Common myeloid progenitor, CD34-positive (primary cell): ENCODE measurements around the gene EPN1.

Experiments
- CTCF ChIA-PET: fragments of 350-600 bp; sonication (Branson Sonifier 250); formaldehyde crosslinking; loops from one replicate; lab custom pipeline; 2021; ENCODE audit warnings: antibody characterized with exemption; lab: Charles Lee
- POLR2A ChIA-PET: fragments of 350-600 bp; sonication (Branson Sonifier 250); formaldehyde crosslinking; loops from one replicate; lab custom pipeline; 2021; ENCODE audit warnings: antibody characterized with exemption; lab: Charles Lee
- DNase-seq, 3 donors: peaks; one replicate each; pipeline versions ENCODE4 v3.0.0 to v3.0.0-alpha.2; 2013
- H3K27ac ChIP-seq, 2 experiments: 1 replicate in 1 of 2; 2 replicates in 1 of 2; pipeline ENCODE4 v1.7.0; 2013; ENCODE audit warnings: inconsistent platforms in 2 of 2, low read length in 2 of 2, mild to moderate bottlenecking in 2 of 2, low read depth in 1 of 2, moderate library complexity in 1 of 2; ENCODE audit not compliant: severe bottlenecking in 2 of 2, insufficient read depth in 1 of 2, poor library complexity in 1 of 2
- H3K27me3 ChIP-seq, 5 experiments: replicated peaks in 2 of 5; 1 replicate in 3 of 5; 2 replicates in 2 of 5; pipeline versions ENCODE4 v1.6.1 to v1.7.0; 2013; ENCODE audit warnings: low read length in 4 of 5, mild to moderate bottlenecking in 2 of 5, moderate library complexity in 2 of 5, inconsistent platforms in 1 of 5; ENCODE audit not compliant: insufficient read depth in 5 of 5, control insufficient read depth in 4 of 5
- H3K36me3 ChIP-seq, 4 experiments: 1 replicate in 2 of 4; 2 replicates in 2 of 4; pipeline versions ENCODE4 v1.6.1 to v1.7.0; 2013; ENCODE audit warnings: low read length in 3 of 4, control low read depth in 1 of 4, mild to moderate bottlenecking in 1 of 4; ENCODE audit not compliant: control insufficient read depth in 4 of 4, insufficient read depth in 4 of 4
- H3K4me1 ChIP-seq, 4 experiments: 1 replicate in 3 of 4; 2 replicates in 1 of 4; pipeline versions ENCODE4 v1.6.1 to v1.7.1; 2013; ENCODE audit warnings: low read length in 3 of 4, mild to moderate bottlenecking in 3 of 4, control low read depth in 1 of 4, inconsistent platforms in 1 of 4, moderate library complexity in 1 of 4; ENCODE audit not compliant: control insufficient read depth in 4 of 4, insufficient read depth in 4 of 4; ENCODE audit errors: control extremely low read depth in 1 of 4
- H3K4me3 ChIP-seq, 7 experiments: 1 replicate in 4 of 7; 2 replicates in 3 of 7; pipeline versions ENCODE4 v1.5.1 to v1.7.0; 2013; ENCODE audit warnings: mild to moderate bottlenecking in 7 of 7, low read length in 6 of 7, moderate library complexity in 6 of 7, inconsistent platforms in 2 of 7, low read depth in 2 of 7, control low read depth in 1 of 7; ENCODE audit not compliant: insufficient read depth in 4 of 7, control insufficient read depth in 1 of 7; ENCODE audit errors: extremely low read depth in 1 of 7
- H3K9me3 ChIP-seq, 5 experiments: 1 replicate in 4 of 5; 2 replicates in 1 of 5; pipeline versions ENCODE4 v1.6.1 to v1.7.1; 2013; ENCODE audit warnings: low read length in 4 of 5, mild to moderate bottlenecking in 2 of 5, inconsistent platforms in 1 of 5, low read depth in 1 of 5, moderate library complexity in 1 of 5; ENCODE audit not compliant: control insufficient read depth in 4 of 5, insufficient read depth in 2 of 5; ENCODE audit errors: control extremely low read depth in 1 of 5
- WGBS: methylation state at CpG from one replicate; pipeline ENCODE4 v1.1.5; 2013; ENCODE audit not compliant: insufficient coverage; 5-methylcytosine and 5-hydroxymethylcytosine counted together

The EPN1 gene

DNA sequence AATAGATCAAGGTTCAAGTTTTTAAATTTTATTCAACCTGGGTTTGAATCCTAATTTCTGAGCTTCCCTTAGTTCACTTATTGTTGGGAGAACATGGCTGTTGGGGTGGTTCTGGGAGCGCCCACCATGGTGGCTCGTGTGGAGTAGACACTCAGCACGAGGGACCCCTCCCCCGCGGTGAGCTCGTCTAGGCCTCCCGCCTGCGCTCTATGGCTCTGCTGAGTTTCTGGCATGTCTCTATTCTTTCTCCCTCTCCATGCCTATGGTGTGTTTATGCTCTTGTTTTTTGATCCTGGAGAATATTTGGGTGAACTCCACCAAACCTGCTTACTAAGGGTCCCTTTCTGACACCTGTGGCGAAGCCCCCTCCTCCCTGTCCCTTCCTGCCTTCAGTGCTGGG is 1.6 kb upstream of the EPN1 start:
- ChIA-PET POLR2A (no interaction called here), CTCF (interaction anchor here (0.7 to 1.9 kb wide), 4 partner anchors 9 to 40 kb away, joined by 3 to 5 read pairs (median 4); no protein-coding TSS in a partner anchor)
- Histone ChIP-seq H3K9me3 (no peaks in the 10 kb centered on the region), H3K27ac (peak overlapping the region in 1 of 2 experiments; percentile 71), H3K27me3 (no peaks in the 10 kb centered on the region), H3K36me3 (peaks cover 9 to 60% (median 28%) of the 10 kb centered on the region in 4 experiments), H3K4me1 (peaks cover 9 to 43% (median 36%) of the 10 kb centered on the region in 4 experiments), H3K4me3 (no peak overlapping the region)
- WGBS, result 100% methylated on average over 1 of the region's 9 CpGs
- no peak for DNase-seq

DNA sequence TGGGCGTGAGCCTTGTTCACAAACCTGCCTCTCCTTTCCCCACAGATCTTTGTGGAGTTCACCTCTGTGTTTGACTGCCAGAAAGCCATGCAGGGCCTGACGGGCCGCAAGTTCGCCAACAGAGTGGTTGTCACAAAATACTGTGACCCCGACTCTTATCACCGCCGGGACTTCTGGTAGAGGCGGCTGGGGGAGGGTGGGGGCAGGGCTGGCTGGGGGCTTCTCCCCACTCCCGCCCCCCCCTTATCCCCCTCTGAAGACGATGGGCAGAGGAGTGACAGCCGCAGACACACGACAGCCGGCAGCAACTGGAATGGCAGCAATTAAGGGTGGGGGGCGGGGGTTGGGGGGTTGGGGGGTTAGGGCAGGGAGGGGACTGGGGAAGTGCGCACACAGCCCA is 1.1 kb upstream of the EPN1 start:
- 100% methylated on average over 3 of the region's 15 CpGs for WGBS
- Histone ChIP-seq H3K4me1 (peaks cover 9 to 43% (median 37%) of the 10 kb centered on the region in 4 experiments), H3K27me3 (no peaks in the 10 kb centered on the region), H3K9me3 (no peaks in the 10 kb centered on the region), H3K27ac (peak overlapping the region in 1 of 2 experiments; percentile 96), H3K36me3 (peaks cover 9 to 60% (median 29%) of the 10 kb centered on the region in 4 experiments), H3K4me3 (no peak overlapping the region)
- no peak for DNase-seq
- ChIA-PET CTCF (interaction anchor here (0.9 to 1.9 kb wide), 3 partner anchors 9 to 27 kb away, joined by 3 to 5 read pairs (median 4); no protein-coding TSS in a partner anchor), POLR2A (no interaction called here)

- DNase-seq, result no peak
- Histone ChIP-seq H3K27me3 (no peaks in the 10 kb centered on the region), H3K36me3 (peaks cover 4 to 60% (median 30%) of the 10 kb centered on the region in 4 experiments), H3K4me3 (peak overlapping the region in 4 of 7 experiments; percentile 90 to 99 (median 94)), H3K27ac (peak overlapping the region; percentile 78 to 96), H3K9me3 (no peaks in the 10 kb centered on the region), H3K4me1 (peaks cover 9 to 43% (median 37%) of the 10 kb centered on the region in 4 experiments)
- CTCF ChIA-PET, result interaction anchor here (1.9 kb wide), 1 partner anchor 17 kb away, joined by 5 read pairs; no protein-coding TSS in a partner anchor
- POLR2A ChIA-PET, result no interaction called here
- WGBS, result 70% methylated on average over 9 of the region's 17 CpGs
Observed at GRCh38 chr19:55674459-55674840, 576 bp upstream of the EPN1 start.

- WGBS, result 12% methylated on average over 10 of the region's 16 CpGs
- Histone ChIP-seq H3K27me3 (no peaks in the 10 kb centered on the region), H3K4me1 (peaks cover 9 to 42% (median 37%) of the 10 kb centered on the region in 4 experiments), H3K9me3 (no peaks in the 10 kb centered on the region), H3K4me3 (peak overlapping the region; percentile 83 to 99 (median 91)), H3K36me3 (peaks cover under 1 to 60% (median 28%) of the 10 kb centered on the region in 4 experiments), H3K27ac (peak overlapping the region; percentile 92 to 96)
- no peak for DNase-seq
- POLR2A ChIA-PET, result no interaction called here
- CTCF ChIA-PET, result interaction anchor here (0.7 to 1.2 kb wide), 3 partner anchors 10 to 42 kb away, joined by 3 read pairs; no protein-coding TSS in a partner anchor
Observed at GRCh38 chr19:55675661-55676354, 782 bp downstream of the EPN1 start.

GRCh38 chr19:55676383-55676782 is 1.4 kb downstream of the EPN1 start:
- no peak for DNase-seq
- Histone ChIP-seq H3K36me3 (peaks cover 0 to 60% (median 30%) of the 10 kb centered on the region in 4 experiments), H3K27me3 (no peaks in the 10 kb centered on the region), H3K9me3 (no peaks in the 10 kb centered on the region), H3K4me3 (peak overlapping the region in 5 of 7 experiments; percentile 90 to 99 (median 92)), H3K27ac (peak overlapping the region; percentile 92 to 96), H3K4me1 (peaks cover 9 to 42% (median 37%) of the 10 kb centered on the region in 4 experiments)
- ChIA-PET CTCF (interaction anchor here (0.7 to 1.2 kb wide), 3 partner anchors 11 to 43 kb away, joined by 3 read pairs; no protein-coding TSS in a partner anchor), POLR2A (no interaction called here)
- WGBS, result 100% methylated on average over 2 of the region's 5 CpGs

- Histone ChIP-seq H3K4me1 (peaks cover 9 to 42% (median 37%) of the 10 kb centered on the region in 4 experiments), H3K9me3 (no peaks in the 10 kb centered on the region), H3K4me3 (peak overlapping the region in 1 of 7 experiments; percentile 90), H3K27ac (peak overlapping the region; percentile 92 to 96), H3K36me3 (peaks cover 0 to 60% (median 34%) of the 10 kb centered on the region in 4 experiments), H3K27me3 (no peaks in the 10 kb centered on the region)
- ChIA-PET POLR2A (no interaction called here), CTCF (interaction anchor here (0.7 to 1.2 kb wide), 2 partner anchors 11 to 44 kb away, joined by 3 read pairs; no protein-coding TSS in a partner anchor)
- no peak for DNase-seq
- WGBS, result 97% methylated on average over 6 of the region's 7 CpGs
Observed at GRCh38 chr19:55676889-55677505, 2.0 kb downstream of the EPN1 start.
